GM21381 (cell line): Measurements from ENCODE around the gene EXOC3L4.

ENCODE experiments used
- ATAC-seq: cut with Tn5 transposase; IDR thresholded peaks from one replicate; pipeline ENCODE4 v1.9.1; 2021; ENCODE audit warnings: mild to moderate bottlenecking, moderate library complexity; ENCODE audit not compliant: unreplicated experiment

Gene EXOC3L4

DNA sequence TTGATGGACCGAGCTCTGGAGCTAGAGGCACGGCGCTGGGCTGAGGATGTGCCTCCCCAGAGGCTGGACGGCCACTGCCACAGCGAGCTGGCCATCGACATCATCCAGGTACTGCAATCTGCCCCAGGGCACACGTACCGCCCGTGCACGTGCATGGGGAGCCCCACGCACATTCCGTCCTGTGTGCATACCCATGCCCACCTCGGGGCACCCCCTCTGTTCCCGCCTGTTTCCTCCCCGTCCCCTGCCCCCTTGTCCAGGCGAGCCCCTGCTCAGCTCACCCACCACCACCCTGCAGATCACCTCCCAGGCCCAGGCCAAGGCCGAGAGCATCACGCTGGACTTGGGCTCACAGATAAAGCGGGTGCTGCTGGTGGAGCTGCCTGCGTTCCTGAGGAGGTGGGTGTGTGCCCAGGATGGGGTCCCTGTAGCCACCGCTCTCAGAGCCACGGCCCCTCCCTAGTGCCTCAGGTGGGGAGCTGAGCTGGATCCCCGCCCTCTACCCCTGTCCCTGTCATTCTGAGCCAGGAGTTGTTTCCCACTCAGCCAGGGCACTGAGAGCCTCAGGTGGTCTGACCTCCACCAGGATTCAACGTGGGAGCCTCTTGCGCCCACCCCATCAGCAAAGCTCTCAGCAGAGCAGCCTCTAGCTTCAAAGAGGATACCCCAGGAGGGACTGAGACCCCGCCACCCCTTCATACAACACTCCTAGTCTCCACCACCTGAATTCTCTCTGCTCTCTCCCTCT is 35.7 kb downstream of the EXOC3L4 start:
- ATAC-seq, result no peak

DNA sequence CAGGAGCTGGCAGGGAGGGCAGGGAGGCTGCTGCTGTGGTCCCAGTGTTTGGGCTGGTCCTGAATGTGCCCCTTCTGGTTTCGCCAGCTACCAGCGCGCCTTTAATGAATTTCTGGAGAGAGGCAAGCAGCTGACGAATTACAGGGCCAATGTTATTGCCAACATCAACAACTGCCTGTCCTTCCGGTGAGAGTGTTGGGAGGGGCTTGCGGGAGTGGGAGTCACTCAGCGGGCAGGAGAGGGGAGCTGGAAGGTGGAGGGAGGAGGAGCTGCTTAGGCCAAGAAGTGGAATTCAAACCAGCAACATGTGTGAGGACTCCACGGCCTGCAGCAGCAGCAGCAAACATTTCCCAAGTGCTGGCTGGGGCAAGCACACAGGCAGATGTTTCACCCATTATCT is 36.4 kb downstream of the EXOC3L4 start:
- ATAC-seq, result no peak

DNA sequence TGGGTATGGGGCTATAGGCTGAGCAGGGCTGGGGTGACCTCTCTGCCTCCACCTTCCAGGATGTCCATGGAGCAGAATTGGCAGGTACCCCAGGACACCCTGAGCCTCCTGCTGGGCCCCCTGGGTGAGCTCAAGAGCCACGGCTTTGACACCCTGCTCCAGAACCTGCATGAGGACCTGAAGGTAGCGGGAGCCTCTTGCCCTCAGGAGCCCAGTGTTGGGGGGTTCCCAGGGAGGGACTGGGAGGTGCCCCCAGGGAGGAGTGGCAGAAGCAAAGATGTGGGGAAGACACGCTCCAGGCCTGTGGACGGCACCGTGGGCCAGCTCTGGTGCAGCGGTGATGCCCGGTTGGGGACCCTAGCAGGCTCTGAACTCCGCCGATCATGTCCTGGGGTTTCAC is 37.1 kb downstream of the EXOC3L4 start:
- ATAC-seq, result no peak

DNA sequence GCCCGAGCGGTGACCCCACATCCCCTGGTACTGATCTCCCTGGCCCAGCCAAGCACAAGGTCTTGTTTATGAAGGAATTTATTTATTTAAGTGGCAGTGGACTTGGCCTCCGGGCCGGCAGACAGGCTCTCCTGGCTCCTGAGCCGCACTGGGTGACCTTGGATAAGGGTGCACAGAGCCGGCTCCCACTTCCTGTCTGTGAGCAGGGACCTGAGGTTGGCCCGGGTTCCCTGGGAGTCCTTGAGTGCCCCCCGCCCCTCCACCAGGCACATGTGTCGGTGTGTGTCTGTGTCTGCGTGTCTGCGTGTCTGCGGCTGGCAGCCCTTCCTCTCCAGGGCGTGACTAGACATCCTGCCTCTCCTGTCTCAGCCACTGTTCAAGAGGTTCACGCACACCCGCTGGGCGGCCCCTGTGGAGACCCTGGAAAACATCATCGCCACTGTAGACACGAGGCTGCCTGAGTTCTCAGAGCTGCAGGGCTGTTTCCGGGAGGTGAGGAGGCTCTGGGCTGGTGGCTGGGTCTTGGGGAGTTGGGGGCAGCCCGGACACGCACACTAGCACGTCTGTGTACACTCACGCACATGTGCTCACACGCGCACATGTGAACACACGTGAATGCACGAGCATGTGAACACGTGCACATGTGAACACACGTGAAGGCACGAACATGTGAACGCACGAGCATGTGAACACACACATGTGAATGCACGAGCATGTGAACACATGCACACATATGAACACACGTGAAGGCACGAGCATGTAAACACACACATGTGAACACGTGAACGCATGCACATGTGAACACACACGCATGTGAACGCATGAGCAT is 38.1 kb downstream of the EXOC3L4 start:
- ATAC-seq, result no peak

DNA sequence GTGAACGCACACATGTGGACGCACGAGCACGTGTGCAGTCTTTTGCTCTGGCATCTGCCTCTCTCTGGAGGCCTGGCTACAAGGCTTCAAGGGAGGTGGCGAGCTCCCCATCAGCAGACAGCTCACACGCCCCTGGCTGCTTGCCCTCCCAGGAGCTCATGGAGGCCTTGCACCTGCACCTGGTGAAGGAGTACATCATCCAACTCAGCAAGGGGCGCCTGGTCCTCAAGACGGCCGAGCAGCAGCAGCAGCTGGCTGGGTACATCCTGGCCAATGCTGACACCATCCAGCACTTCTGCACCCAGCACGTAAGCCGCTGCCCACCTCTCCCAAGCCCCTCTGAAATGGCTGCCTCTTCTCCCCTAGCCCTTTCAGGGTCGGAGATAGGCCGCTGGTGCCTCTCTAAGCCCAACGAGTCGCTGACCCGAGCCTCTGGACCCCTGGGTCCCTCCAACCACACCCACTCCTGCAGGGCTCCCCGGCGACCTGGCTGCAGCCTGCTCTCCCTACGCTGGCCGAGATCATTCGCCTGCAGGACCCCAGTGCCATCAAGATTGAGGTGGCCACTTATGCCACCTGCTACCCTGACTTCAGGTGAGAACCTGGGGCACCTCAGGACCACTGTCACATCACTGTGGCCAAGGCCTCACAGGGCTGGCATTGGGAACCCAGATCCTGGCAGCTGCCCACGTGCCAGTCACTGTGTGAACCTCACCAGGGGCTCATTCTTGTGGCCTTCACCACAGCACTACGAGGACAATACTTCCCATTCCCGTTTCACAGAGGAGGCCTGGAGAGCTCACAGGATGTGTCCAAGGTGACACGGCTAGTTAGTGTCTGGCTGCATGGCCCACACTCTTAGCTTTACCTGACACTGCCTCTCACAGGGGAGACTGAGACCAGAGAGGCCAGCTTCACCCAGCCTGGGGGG is 39.0 kb downstream of the EXOC3L4 start:
- no peak for ATAC-seq

DNA sequence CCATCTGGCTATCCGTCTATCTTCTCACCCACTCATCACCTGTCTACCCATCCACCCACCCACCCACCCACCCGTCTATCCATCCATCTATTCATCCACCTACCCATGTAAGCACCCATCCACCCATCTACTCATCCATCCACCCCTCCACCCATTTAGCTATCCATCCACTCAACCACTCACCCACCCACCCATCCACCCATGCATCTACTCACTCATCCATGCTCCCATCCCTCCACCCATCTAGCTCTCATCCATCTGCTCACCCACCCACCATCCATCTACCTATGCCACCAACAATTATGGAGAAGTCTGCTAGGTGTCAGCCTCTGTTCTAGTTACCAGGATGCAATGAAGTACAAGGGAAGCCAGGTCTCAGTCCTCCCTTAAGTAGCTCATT is 39.9 kb downstream of the EXOC3L4 start:
- ATAC-seq, result no peak

DNA sequence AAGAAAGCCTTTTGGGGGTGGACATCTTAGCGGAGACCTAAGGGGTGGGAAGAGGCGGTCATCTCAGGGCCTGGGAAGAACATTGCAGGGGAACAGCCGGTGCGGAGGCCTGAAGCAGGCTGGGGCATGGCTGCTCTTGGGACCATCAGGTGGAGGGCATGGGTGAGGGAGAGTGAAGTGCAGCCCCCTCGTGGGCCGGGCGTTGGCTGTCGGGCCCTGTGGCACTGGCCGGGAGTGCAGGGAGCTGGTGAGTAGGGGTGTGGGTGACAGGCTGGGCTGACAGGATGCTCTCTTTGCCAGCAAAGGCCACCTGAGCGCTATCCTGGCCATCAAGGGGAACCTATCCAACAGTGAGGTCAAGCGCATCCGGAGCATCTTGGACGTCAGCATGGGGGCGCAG is 40.4 kb downstream of the EXOC3L4 start:
- ATAC-seq, result no peak

DNA sequence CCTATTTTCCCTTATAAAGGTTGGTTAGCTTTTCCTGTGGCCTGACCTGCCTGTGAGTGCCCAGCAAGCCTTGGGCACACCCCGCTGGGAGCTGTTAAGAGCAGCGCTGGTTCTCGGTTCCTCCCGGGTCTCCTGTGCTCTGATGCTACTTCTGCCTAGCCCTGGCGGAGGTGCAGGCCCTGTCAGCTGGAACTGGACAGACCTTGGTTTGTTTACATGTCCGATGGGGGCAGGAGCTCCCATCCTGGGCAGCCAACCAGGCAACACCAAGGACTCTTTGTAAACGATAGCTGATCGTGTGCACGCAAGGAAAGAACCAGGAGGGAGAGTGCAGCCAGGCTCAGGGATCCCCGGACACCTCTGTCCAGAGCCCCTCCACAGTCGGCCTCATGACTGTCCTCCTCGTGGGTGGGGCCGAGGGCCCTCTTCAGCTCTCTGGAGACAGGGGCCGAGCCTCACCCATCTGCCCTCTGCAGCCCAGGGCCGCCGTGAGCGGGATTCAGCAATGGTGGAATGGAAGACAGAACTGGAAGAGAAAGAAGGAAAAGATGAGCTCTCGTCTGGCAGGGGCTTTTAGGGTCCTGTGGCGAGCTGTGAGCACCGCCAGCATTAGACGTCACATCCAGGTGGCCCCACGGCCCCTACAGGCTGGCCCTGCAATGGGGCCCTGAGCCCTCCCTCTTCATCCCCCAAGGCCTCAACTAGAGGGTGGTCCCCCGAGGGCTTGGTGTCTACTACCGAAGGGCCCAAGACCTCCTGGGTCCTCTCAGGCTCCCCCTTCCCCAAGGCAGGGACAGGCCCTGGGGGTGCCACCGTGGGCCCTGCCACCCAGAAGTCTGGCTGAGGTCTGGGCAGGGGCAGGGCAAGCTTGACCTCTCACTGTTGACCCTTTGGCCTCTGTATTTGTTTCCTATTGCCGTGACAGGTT is 41.1 kb downstream of the EXOC3L4 start:
- ATAC-seq, result no peak

DNA sequence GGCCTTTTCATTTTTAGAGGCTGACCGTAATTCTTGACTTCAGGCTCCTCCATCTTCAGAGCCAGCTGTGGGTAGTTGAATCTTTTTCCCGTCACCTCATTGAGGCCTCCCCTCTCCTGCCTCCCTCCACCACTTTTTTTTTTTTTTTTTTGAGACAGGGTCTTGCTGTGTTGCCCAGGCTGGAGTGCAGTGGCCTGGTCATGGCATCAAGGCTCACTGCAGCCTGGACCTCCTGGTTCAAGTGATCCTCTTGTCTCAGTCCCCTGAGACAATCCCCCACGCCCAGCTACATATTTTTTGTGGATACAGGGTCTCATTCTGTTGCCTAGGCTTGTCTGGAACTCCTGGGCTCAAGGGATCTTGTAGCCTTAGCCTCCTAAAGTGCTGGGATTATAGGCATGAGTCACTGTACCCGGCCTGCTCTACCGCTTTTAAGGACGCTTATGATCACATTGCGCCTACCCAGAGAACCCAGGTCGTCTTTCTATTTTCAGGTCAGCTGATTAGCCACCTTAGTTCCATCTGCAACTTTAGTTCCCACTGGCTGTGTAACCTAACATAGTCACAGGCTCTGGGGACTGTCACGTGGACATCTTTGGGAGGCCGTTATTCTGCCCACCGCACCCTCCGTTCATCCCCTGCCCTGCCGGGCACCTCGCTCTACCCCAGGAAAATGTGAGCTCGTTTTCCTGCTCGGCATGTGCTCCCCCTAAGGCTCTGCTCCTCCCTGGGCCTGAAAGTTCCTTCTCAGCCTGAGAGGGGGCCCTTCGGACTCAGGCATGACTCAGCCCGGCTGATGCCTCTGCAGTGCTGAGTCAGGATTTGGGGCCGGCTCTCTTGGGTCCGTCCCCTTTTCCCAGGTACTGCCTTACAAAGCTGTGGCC is 42.1 kb downstream of the EXOC3L4 start:
- no peak for ATAC-seq

DNA sequence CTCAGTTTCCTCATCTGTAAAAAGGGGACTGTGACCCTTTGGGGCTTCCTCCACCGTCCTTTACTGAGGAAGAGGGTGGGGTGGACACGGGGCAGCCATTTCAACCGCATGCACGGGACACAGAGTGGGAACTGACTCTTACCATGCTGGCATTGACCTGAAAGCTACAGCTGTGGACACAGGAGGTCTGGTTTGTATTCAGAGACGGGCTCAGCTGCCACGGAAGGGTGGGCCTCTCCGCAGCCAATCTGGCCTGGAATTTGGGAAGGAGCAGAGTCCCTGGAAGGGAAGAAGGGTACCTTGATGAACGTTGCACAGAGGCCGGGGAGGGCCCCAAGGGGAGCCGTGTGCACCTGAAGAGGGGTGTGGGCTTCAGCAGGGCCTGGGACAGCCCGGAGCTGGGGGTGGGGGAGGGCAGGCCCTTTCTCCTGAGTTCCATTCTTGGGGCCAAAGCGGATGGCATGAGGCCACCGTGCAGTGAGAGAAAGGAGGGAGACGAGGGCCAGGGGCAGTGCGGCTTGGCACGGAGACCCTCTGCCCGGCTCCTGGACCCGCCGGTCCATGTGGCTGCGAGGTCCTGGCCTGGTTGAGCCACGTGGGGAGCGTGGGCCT is 43.3 kb downstream of the EXOC3L4 start:
- no peak for ATAC-seq

DNA sequence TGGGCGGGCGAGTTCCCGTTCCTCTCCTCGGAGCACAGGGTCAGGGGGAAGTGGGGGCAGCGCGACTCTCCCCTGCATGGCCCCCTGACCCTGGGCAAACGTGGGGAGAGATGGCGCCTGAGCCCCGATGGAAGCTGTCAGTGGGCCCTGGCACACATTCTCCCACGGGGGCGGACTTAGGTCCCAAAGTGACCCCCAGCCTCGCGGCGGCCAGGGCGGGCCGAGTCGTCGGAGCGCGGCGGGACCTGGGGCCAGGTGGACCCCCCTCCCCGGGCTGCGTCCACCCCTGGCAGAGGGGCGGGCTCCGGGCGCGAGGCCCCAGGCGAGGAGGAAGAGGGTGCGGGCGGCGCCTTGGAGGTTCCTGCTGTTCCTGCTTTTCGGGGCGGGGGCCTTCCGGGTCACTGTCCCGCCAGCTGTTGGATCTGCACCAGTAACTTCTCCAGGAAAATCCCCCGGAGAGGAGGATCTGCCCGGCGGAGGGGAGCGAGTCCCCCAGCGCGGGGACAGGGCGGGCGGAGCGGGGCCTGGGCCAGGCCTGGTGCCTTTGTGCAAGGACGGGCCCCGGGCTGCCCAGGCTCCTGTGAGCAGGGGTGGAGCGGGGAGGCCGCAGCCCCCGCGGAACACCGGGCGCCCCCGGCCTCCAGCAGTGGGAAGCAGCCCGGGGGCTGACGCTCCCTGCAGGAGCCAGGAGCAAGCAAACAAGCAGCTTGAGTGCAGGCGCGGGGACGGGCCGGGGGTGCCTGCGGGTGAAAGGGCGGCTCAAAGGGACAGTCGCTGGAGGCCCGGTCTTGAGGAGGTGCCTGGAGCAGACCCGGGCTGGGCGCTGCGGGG is 44.0 kb downstream of the EXOC3L4 start:
- no peak for ATAC-seq

DNA sequence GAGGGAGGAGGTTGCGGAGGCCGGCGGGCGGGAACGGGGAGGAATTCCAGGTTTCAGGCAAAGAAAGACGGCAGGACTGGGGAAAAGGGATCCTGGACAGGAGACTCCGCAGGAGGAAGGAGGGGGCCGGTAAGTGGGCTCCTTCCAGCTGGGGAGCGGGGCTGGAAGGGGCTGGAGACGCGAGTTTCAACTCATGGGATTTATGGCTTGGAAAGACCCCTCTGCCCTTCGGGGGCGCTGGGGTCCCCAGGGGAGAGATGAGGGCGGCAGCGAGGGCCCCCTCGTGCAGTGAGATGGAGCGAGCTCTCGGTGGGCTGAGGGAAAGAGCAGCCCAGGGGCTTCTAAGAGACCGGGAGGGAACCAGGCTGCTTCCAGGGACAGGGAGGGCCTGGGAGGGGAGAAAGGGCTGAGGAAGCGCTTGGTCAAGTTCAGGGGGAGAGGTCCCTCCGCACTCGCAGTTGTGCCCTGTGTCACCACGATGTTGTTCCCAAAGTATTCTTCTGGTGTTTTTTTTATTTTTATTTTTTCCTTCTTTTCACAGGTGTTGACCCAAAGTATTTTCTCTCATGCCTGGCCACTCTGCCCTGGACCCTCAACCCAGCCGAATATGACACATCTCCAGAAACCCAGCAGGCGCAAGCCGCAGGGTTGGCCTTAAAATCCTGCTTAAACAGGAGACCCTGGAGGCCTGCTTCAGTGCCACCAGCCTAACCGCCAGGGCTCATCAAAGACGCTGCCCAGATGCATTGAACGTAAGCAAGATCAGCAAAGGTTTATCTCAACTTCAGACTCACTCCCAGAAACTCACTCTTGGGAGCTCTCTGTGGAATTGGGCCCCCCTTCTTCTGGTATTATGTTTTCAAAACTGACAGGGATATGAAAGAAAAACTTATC is 44.9 kb downstream of the EXOC3L4 start:
- no peak for ATAC-seq

DNA sequence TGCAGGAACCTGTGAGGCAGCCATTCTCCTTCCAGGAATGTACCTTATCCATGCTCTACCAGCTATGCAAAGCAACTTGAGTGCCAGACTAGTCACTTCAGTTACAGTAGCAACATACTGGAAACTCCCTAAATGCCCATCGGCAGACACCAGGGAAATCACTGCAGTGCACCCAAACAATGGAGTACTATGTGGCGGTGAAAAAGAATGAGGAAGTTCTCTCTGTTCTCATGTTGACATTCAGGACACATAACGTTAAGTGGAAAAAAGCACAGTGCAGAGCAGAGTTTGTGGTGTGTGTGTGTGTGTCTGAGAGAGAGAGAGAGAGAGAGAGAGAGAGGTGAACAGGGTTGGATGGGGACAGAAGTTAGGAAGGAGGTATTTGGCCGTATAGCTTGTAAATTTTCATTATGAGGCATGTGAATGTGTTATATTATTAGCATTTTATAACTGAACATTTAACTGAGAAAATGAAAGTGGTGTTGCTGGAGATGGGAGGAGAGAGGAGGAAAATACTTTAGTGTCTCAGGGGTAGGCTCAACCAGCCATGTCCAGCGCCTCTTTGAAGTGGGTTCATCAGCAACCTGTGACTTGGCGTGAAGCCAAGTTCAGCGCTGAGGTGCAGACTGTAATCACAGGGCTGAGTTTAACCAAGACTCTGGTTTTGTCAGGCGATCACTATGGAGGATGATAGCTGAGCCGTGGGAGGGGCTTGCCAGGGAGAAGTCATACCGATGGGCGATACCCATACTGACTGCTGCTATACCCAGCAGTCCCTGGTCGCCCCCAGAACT is 46.0 kb downstream of the EXOC3L4 start:
- ATAC-seq, result peak; percentile 70

DNA sequence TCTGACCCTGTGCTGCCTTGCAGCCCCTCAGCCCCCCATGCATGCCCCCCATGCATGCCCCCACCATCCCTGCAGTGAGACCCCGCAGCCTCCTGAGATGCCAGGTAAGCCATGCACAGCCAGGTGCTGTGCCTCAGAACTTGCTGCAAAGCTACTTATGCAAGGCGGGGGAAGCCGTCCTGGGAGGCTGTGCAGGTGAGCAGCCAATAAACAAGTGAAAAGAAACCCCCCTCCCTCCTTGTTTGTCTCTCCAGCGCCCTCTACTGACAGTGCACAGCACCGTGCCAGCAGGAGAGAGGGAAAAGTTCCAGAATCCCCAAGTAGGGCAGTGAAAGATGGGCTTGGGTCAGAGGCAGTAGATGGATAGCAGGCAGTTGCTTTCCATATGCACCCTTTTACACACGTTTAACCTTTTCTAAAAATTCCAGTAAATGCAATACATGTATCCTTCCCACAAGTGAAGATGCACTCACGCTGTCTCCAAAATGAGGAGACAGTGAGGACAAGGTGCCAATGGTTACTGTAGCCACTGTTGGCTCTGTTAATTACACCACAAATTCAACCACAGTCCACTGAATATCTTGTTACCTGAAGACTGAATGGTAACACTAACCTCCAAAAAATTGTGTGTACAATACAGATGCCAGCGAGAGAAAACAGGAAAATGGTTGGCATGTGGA is 46.7 kb downstream of the EXOC3L4 start:
- peak; percentile 18 for ATAC-seq

DNA sequence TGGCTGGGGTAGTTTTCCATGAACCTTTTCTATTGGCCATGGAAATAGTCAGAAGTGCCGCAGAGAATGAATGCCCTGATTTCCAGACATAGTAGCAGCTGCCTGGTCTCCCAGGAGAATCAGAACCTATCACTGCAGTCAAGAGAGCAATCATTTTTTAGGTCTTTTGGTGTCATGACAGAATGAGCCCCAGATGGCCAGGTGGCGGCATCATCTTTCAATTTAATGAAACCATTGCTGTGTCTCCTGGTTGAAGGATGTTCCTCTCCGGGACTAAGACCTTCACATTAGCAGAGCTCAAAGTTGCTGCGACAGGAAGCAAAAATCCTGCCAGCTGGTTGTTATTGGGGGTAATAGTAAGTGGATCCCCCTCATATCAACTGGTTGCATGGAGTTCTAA is 47.5 kb downstream of the EXOC3L4 start:
- no peak for ATAC-seq
